Effector memory CD8-positive, alpha-beta T cell (primary cell): Measurements from ENCODE around the gene KRT37.
"Not testable (repeated sequence)": the region's sequence is repeated elsewhere in the genome, so short reads cannot be mapped to it uniquely, and the experiment has no call there.

Experiments
- ATAC-seq: fragments of 150-1000 bp; cut with Tn5 transposase; replicated peaks from 2 replicates; pipeline ENCODE4 v1.10.0; 2021; ENCODE audit warnings: mild to moderate bottlenecking, moderate library complexity
- DNase-seq, 3 experiments: peaks; one replicate each; pipeline ENCODE4 v3.0.0; 2021
- H3K27ac Mint-ChIP-seq, 2 donors: one replicate each; pipeline ENCODE4 v1.8.0; 2022; ENCODE audit warnings: mild to moderate bottlenecking in 2 of 2, mixed read lengths in 2 of 2, moderate library complexity in 2 of 2
- H3K27me3 Mint-ChIP-seq, 2 donors: one replicate each; pipeline ENCODE4 v1.8.0; 2022; ENCODE audit warnings: mixed read lengths in 2 of 2
- H3K36me3 Mint-ChIP-seq: one replicate; pipeline ENCODE4 v1.8.0; 2022; ENCODE audit warnings: mild to moderate bottlenecking, moderate library complexity, mixed read lengths; ENCODE audit not compliant: insufficient read depth
- H3K4me1 Mint-ChIP-seq, 2 donors: one replicate each; pipeline ENCODE4 v1.8.0; 2022; ENCODE audit warnings: low read depth in 2 of 2, mixed read lengths in 2 of 2
- H3K4me3 Mint-ChIP-seq, 2 donors: one replicate each; pipeline ENCODE4 v1.8.0; 2022; ENCODE audit warnings: mild to moderate bottlenecking in 2 of 2, mixed read lengths in 2 of 2, moderate library complexity in 2 of 2
- H3K9me3 Mint-ChIP-seq, 2 donors: one replicate each; pipeline ENCODE4 v1.8.0; 2022; ENCODE audit warnings: mixed read lengths in 2 of 2

The KRT37 gene

GRCh38 chr17:41393826-41394225 is 30.6 kb downstream of the KRT37 start:
- H3K9me3 Mint-ChIP-seq = no peaks in the 10 kb centered on the region
- peaks cover 3% of the 10 kb centered on the region for H3K36me3 Mint-ChIP-seq
- no peaks in the 10 kb centered on the region for H3K4me1 Mint-ChIP-seq
- H3K27ac Mint-ChIP-seq = no peak overlapping the region
- H3K27me3 Mint-ChIP-seq = peaks cover 48 to 63% of the 10 kb centered on the region in 2 donors
- DNase-seq (no peak), ATAC-seq (no peak)
- H3K4me3 Mint-ChIP-seq = no peak overlapping the region

GRCh38 chr17:41393294-41393693 is 31.1 kb downstream of the KRT37 start:
- ATAC-seq (no peak), DNase-seq (no peak)
- H3K9me3 Mint-ChIP-seq = no peaks in the 10 kb centered on the region
- H3K4me3 Mint-ChIP-seq = no peak overlapping the region
- H3K27ac Mint-ChIP-seq = no peak overlapping the region
- H3K27me3 Mint-ChIP-seq = peaks cover 53 to 67% of the 10 kb centered on the region in 2 donors
- H3K4me1 Mint-ChIP-seq = no peaks in the 10 kb centered on the region
- peaks cover 3% of the 10 kb centered on the region for H3K36me3 Mint-ChIP-seq

- Mint-ChIP-seq H3K4me1 (no peaks in the 10 kb centered on the region), H3K4me3 (no peak overlapping the region), H3K9me3 (peaks cover 0 to 3% of the 10 kb centered on the region in 2 donors), H3K36me3 (peaks cover 3% of the 10 kb centered on the region), H3K27me3 (peaks cover 61 to 64% of the 10 kb centered on the region in 2 donors), H3K27ac (no peak overlapping the region)
- ATAC-seq (no peak), DNase-seq (no peak)
Observed at GRCh38 chr17:41392278-41392677, 32.1 kb downstream of the KRT37 start.

GRCh38 chr17:41391535-41391934 is 32.9 kb downstream of the KRT37 start:
- Mint-ChIP-seq H3K36me3 (peaks cover 3% of the 10 kb centered on the region), H3K9me3 (peaks cover 4 to 6% of the 10 kb centered on the region in 2 donors), H3K27me3 (peaks cover 62 to 65% of the 10 kb centered on the region in 2 donors), H3K4me1 (no peaks in the 10 kb centered on the region), H3K27ac (no peak overlapping the region), H3K4me3 (no peak overlapping the region)
- no peak for ATAC-seq
- DNase-seq = no peak

GRCh38 chr17:41390411-41390938 is 33.9 kb downstream of the KRT37 start:
- peaks cover 3% of the 10 kb centered on the region for H3K36me3 Mint-ChIP-seq
- no peak for ATAC-seq
- no peak for DNase-seq
- H3K4me1 Mint-ChIP-seq = no peaks in the 10 kb centered on the region
- H3K27me3 Mint-ChIP-seq = peaks cover 62 to 69% of the 10 kb centered on the region in 2 donors
- H3K9me3 Mint-ChIP-seq = peaks cover 6 to 8% of the 10 kb centered on the region in 2 donors
- H3K4me3 Mint-ChIP-seq = no peak overlapping the region
- H3K27ac Mint-ChIP-seq = no peak overlapping the region

- Mint-ChIP-seq H3K27ac (no peak overlapping the region), H3K9me3 (peaks cover 6 to 8% of the 10 kb centered on the region in 2 donors), H3K27me3 (peaks cover 48 to 71% of the 10 kb centered on the region in 2 donors), H3K4me3 (no peak overlapping the region), H3K4me1 (no peaks in the 10 kb centered on the region), H3K36me3 (no peaks in the 10 kb centered on the region)
- no peak for DNase-seq
- ATAC-seq = no peak
Observed at GRCh38 chr17:41387670-41388069, 36.7 kb downstream of the KRT37 start.

- Mint-ChIP-seq H3K27me3 (peaks cover 48 to 69% of the 10 kb centered on the region in 2 donors), H3K4me3 (no peak overlapping the region), H3K9me3 (peaks cover 6 to 8% of the 10 kb centered on the region in 2 donors), H3K27ac (no peak overlapping the region), H3K36me3 (no peaks in the 10 kb centered on the region), H3K4me1 (no peaks in the 10 kb centered on the region)
- ATAC-seq (no peak), DNase-seq (no peak)
Observed at GRCh38 chr17:41386227-41386626, 38.2 kb downstream of the KRT37 start.

- no peaks in the 10 kb centered on the region for H3K36me3 Mint-ChIP-seq
Observed at GRCh38 chr17:41383690-41384089, 40.7 kb downstream of the KRT37 start.

GRCh38 chr17:41382394-41382793 is 42.0 kb downstream of the KRT37 start:
- H3K36me3 Mint-ChIP-seq = no peaks in the 10 kb centered on the region
- peaks cover 27 to 48% of the 10 kb centered on the region in 2 donors for H3K27me3 Mint-ChIP-seq
- DNase-seq (no peak), ATAC-seq (no peak)
- H3K9me3 Mint-ChIP-seq = peaks cover 5 to 8% of the 10 kb centered on the region in 2 donors
- no peak overlapping the region for H3K4me3 Mint-ChIP-seq
- H3K27ac Mint-ChIP-seq = no peak overlapping the region
- H3K4me1 Mint-ChIP-seq = no peaks in the 10 kb centered on the region

More at GRCh38 chr17:41383690-41384089, 40.7 kb downstream of the KRT37 start:
- no peaks in the 10 kb centered on the region for H3K4me1 Mint-ChIP-seq
- DNase-seq = no peak
- H3K27ac Mint-ChIP-seq = no peak overlapping the region
- H3K4me3 Mint-ChIP-seq = no peak overlapping the region
- peaks cover 6 to 8% of the 10 kb centered on the region in 2 donors for H3K9me3 Mint-ChIP-seq
- ATAC-seq = no peak
- H3K27me3 Mint-ChIP-seq = peaks cover 37 to 57% of the 10 kb centered on the region in 2 donors

- DNase-seq, H3K9me3 Mint-ChIP-seq, H3K4me1 Mint-ChIP-seq, H3K4me3 Mint-ChIP-seq, ATAC-seq, H3K36me3 Mint-ChIP-seq, H3K27ac Mint-ChIP-seq: not testable (repeated sequence)
- peaks cover 24 to 46% of the 10 kb centered on the region in 2 donors for H3K27me3 Mint-ChIP-seq
Observed at GRCh38 chr17:41381943-41382342, 42.4 kb downstream of the KRT37 start, which contains the start of gene KRT34. KRT34 (minus strand) TSS chr17:41382306; CDS start chr17:41382246, 60 bp downstream.

GRCh38 chr17:41380091-41380490 is 44.3 kb downstream of the KRT37 start:
- not testable (repeated sequence) for H3K27ac Mint-ChIP-seq, H3K36me3 Mint-ChIP-seq, ATAC-seq, H3K4me3 Mint-ChIP-seq, H3K4me1 Mint-ChIP-seq, DNase-seq, H3K9me3 Mint-ChIP-seq
- peaks cover 24 to 39% of the 10 kb centered on the region in 2 donors for H3K27me3 Mint-ChIP-seq

GRCh38 chr17:41377546-41377945 is 46.8 kb downstream of the KRT37 start:
- DNase-seq (no peak), ATAC-seq (no peak)
- H3K36me3 Mint-ChIP-seq = no peaks in the 10 kb centered on the region
- peaks cover 0 to 3% of the 10 kb centered on the region in 2 donors for H3K9me3 Mint-ChIP-seq
- no peak overlapping the region for H3K4me3 Mint-ChIP-seq
- no peaks in the 10 kb centered on the region for H3K4me1 Mint-ChIP-seq
- H3K27ac Mint-ChIP-seq = no peak overlapping the region
- peaks cover 24 to 30% of the 10 kb centered on the region in 2 donors for H3K27me3 Mint-ChIP-seq
